HG03442 (cell line): ENCODE data around the gene TTLL8.

ENCODE experiments used
- ATAC-seq: cut with Tn5 transposase; IDR thresholded peaks from one replicate; pipeline ENCODE4 v1.9.1; 2021; ENCODE audit warnings: mild to moderate bottlenecking, moderate library complexity; ENCODE audit not compliant: unreplicated experiment

TTLL8 gene

GRCh38 chr22:50045211-50046018 lies 12.7 kb downstream of the TTLL8 start:
- ATAC-seq, result no peak

GRCh38 chr22:50044485-50045118 lies 13.5 kb downstream of the TTLL8 start:
- no peak for ATAC-seq

GRCh38 chr22:50041361-50042065 lies 16.6 kb downstream of the TTLL8 start:
- ATAC-seq, result no peak

GRCh38 chr22:50040717-50041116 lies 17.4 kb downstream of the TTLL8 start:
- ATAC-seq, result no peak

- no peak for ATAC-seq
These were observed 18.2 kb downstream of the TTLL8 start for GRCh38 chr22:50039669-50040443.

- ATAC-seq, result no peak
These were observed 21.9 kb downstream of the TTLL8 start for GRCh38 chr22:50035976-50036724.

- ATAC-seq, result no peak
These were observed 22.8 kb downstream of the TTLL8 start for GRCh38 chr22:50035131-50035881.

GRCh38 chr22:50034126-50035081 lies 23.7 kb downstream of the TTLL8 start:
- ATAC-seq, result no peak

- no peak for ATAC-seq
These were observed 25.0 kb downstream of the TTLL8 start for GRCh38 chr22:50032941-50033601.

- ATAC-seq, result no peak
These were observed 25.8 kb downstream of the TTLL8 start for GRCh38 chr22:50032109-50032871.

- no peak for ATAC-seq
These were observed 26.7 kb downstream of the TTLL8 start for GRCh38 chr22:50031189-50032091.

- peak; percentile 58 for ATAC-seq
These were observed 27.6 kb downstream of the TTLL8 start for GRCh38 chr22:50030297-50031188.

- ATAC-seq, result no peak
These were observed 30.2 kb downstream of the TTLL8 start for GRCh38 chr22:50027639-50028537.

- ATAC-seq, result no peak
These were observed 32.1 kb downstream of the TTLL8 start for GRCh38 chr22:50025993-50026392.
